CD8-positive, alpha-beta memory T cell (primary cell): ENCODE results near the gene COQ4. TPM values are rescaled to one million over a fixed set of nuclear protein-coding genes. Genes with fewer than 3 reads are reported as not detected.
"Not testable (repeated sequence)": the region's sequence is repeated elsewhere in the genome, so short reads cannot be mapped to it uniquely, and the experiment has no call there.

Experiments
- CTCF ChIA-PET: fragments of 350-600 bp; sonication (Branson Sonifier 250); formaldehyde crosslinking; loops from one replicate; lab custom pipeline; 2021; ENCODE audit warnings: antibody characterized with exemption; lab: Charles Lee
- POLR2A ChIA-PET: fragments of 350-600 bp; sonication (Branson Sonifier 250); formaldehyde crosslinking; loops from one replicate; lab custom pipeline; 2021; ENCODE audit warnings: antibody characterized with exemption; lab: Charles Lee
- DNase-seq, 5 donors: peaks; one replicate each; pipeline versions ENCODE4 v3.0.0 to v3.0.0-alpha.2; 2020 to 2022; ENCODE audit warnings: mixed read lengths in 1 of 5
- H3K27ac ChIP-seq: one replicate; pipeline ENCODE4 v1.7.0; 2013; ENCODE audit warnings: low read depth, mild to moderate bottlenecking, low read length, moderate library complexity
- H3K27me3 ChIP-seq: 2 replicates; pipeline ENCODE4 v1.7.0; 2013; ENCODE audit warnings: low read length, mild to moderate bottlenecking; ENCODE audit not compliant: insufficient read depth, poor library complexity, severe bottlenecking
- H3K36me3 ChIP-seq: 2 replicates; pipeline ENCODE4 v1.7.0; 2013; ENCODE audit warnings: mild to moderate bottlenecking, low read length, moderate library complexity; ENCODE audit not compliant: insufficient read depth
- H3K4me1 ChIP-seq: 2 replicates; pipeline ENCODE4 v1.7.0; 2013; ENCODE audit warnings: mild to moderate bottlenecking, low read length, moderate library complexity; ENCODE audit not compliant: insufficient read depth
- H3K4me3 ChIP-seq: 2 replicates; pipeline ENCODE4 v1.7.0; 2013; ENCODE audit warnings: mild to moderate bottlenecking, low read length
- H3K9me3 ChIP-seq: 2 replicates; pipeline ENCODE4 v1.7.0; 2013; ENCODE audit warnings: mild to moderate bottlenecking, low read length
- H3K27ac Mint-ChIP-seq, 8 donors: one replicate each; pipeline ENCODE4 v1.8.0; 2020 to 2021; ENCODE audit warnings: mixed read lengths in 8 of 8, mild to moderate bottlenecking in 6 of 8, inconsistent platforms in 3 of 8, moderate library complexity in 3 of 8
- H3K27me3 Mint-ChIP-seq, 2 donors: one replicate each; pipeline ENCODE4 v1.8.0; 2020 to 2021; ENCODE audit warnings: mixed read lengths in 2 of 2, mild to moderate bottlenecking in 1 of 2, moderate library complexity in 1 of 2
- H3K36me3 Mint-ChIP-seq, 3 donors: one replicate each; pipeline ENCODE4 v1.8.0; 2020 to 2021; ENCODE audit warnings: mixed read lengths in 3 of 3, inconsistent platforms in 1 of 3, mild to moderate bottlenecking in 1 of 3
- H3K4me1 Mint-ChIP-seq, 3 donors: one replicate each; pipeline ENCODE4 v1.8.0; 2020 to 2021; ENCODE audit warnings: mixed read lengths in 3 of 3, inconsistent platforms in 1 of 3, mild to moderate bottlenecking in 1 of 3
- H3K4me3 Mint-ChIP-seq, 7 donors: one replicate each; pipeline ENCODE4 v1.8.0; 2020 to 2021; ENCODE audit warnings: mixed read lengths in 7 of 7, mild to moderate bottlenecking in 6 of 7, moderate library complexity in 4 of 7, inconsistent platforms in 2 of 7
- H3K9me3 Mint-ChIP-seq, 5 donors: one replicate each; pipeline ENCODE4 v1.8.0; 2020 to 2022; ENCODE audit warnings: mixed read lengths in 5 of 5, mild to moderate bottlenecking in 3 of 5, moderate library complexity in 2 of 5, inconsistent platforms in 1 of 5
- polyA plus RNA-seq: library from polyadenylated mRNA; unstranded; fragments of 300-500 nt; fragmentation: Illumina TruSeq; gene quantifications from one replicate; pipeline ENCODE4 v1.2.3, GENCODE V29; 2021
- total RNA-seq, 2 experiments: library from RNA; stranded (reverse); gene quantifications; one replicate each; pipeline ENCODE4 v1.2.3, GENCODE V29; 2021

The COQ4 gene
- total and polyA plus RNA-seq, 3 experiments from 2014 or later = 36.9 to 56.9 (median 51.1) TPM

DNA sequence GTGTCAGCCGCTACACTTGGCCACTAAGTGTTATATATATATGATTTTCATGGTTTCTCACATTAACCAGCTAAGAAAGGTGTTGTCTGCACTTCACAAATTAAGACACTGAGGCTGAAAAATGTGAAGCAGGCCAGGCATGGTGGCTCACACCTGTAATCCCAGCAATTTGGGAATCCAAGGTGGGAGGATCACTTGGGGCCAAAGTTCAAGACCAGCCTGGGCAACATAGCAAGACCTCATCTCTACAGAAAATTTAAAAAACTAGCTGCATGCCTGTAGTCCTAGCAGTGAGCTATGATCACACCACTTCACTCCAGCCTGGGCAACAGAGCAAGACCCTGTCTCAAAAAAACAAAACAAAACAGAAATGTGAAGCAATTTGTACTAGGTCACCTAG, 1.8 kb downstream of the COQ4 start:
- no peaks in the 10 kb centered on the region for H3K9me3 Mint-ChIP-seq
- H3K27ac ChIP-seq = no peak overlapping the region
- no peaks in the 10 kb centered on the region for H3K27me3 Mint-ChIP-seq
- no peaks in the 10 kb centered on the region for H3K9me3 ChIP-seq
- ChIA-PET CTCF (interaction anchor here (1.2 to 1.3 kb wide), 2 partner anchors 15 to 47 kb away, joined by 3 to 4 read pairs; partner anchors contain the start of gene URM1), POLR2A (no interaction called here)
- H3K27me3 ChIP-seq = no peaks in the 10 kb centered on the region
- peak overlapping the region in 7 of 8 donors; percentile 8 to 96 (median 47) for H3K27ac Mint-ChIP-seq
- peaks cover 29 to 44% (median 34%) of the 10 kb centered on the region in 3 donors for H3K4me1 Mint-ChIP-seq
- DNase-seq = no peak
- H3K4me3 ChIP-seq = no peak overlapping the region
- H3K36me3 Mint-ChIP-seq = peaks cover 0 to 48% (median 3%) of the 10 kb centered on the region in 3 donors
- peaks cover 29% of the 10 kb centered on the region for H3K4me1 ChIP-seq
- peaks cover 17% of the 10 kb centered on the region for H3K36me3 ChIP-seq
- peak overlapping the region; percentile 15 to 96 (median 53) for H3K4me3 Mint-ChIP-seq

DNA sequence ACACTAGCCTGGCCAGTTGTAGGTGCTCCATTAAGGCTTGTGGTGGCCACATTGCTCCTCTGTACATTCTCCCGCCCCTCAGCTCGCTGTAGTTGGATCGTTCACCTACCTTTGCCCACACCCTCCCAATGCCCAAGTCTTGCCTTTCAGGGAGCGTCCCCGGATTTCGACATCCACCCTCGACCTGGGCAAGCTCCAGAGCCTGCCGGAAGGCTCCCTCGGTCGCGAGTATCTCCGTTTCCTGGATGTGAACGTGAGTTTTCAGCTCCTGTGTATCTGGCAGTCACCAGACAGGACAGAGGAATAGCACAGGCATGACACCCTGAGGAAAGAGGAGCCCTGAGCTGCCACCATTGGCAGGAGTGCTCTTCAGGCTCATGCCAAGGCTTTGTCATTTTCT, 3.0 kb downstream of the COQ4 start:
- Histone ChIP-seq H3K27ac (no peak overlapping the region), H3K9me3 (no peaks in the 10 kb centered on the region), H3K4me1 (peaks cover 29% of the 10 kb centered on the region), H3K36me3 (peaks cover 17% of the 10 kb centered on the region), H3K27me3 (no peaks in the 10 kb centered on the region), H3K4me3 (no peak overlapping the region)
- Mint-ChIP-seq H3K4me1 (peaks cover 29 to 44% (median 34%) of the 10 kb centered on the region in 3 donors), H3K4me3 (peak overlapping the region in 3 of 7 donors; percentile 32 to 93 (median 46)), H3K27me3 (no peaks in the 10 kb centered on the region), H3K36me3 (peaks cover 0 to 51% (median 3%) of the 10 kb centered on the region in 3 donors), H3K9me3 (no peaks in the 10 kb centered on the region), H3K27ac (peak overlapping the region in 1 of 8 donors; percentile 58)
- CTCF ChIA-PET = no interaction called here
- DNase-seq = no peak
- POLR2A ChIA-PET = no interaction called here

DNA sequence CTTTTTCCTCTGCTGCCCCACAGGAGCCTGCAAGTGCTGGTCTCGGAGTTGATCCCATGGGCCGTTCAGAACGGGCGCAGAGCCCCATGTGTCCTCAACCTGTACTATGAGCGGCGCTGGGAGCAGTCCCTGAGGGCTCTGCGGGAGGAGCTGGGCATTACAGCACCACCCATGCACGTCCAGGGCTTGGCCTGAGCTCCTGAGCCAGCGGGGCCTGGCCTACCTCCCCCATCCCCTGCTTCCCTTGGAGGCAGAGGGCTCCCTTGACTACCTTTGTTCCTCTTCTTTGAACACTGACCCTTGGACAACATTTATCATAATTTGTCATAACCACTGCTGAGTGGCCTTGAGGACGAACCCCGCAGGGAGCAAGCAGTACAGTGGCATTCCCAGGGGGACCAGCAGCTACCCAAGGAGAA, 10.8 kb downstream of the COQ4 start:
- Mint-ChIP-seq H3K4me3 (no peak overlapping the region), H3K27ac (no peak overlapping the region), H3K27me3 (no peaks in the 10 kb centered on the region), H3K4me1 (no peaks in the 10 kb centered on the region), H3K9me3 (no peaks in the 10 kb centered on the region), H3K36me3 (peaks cover 0 to 34% (median 5%) of the 10 kb centered on the region in 3 donors)
- no peak overlapping the region for H3K27ac ChIP-seq
- ChIA-PET POLR2A (interaction anchor here (0.5 kb wide), 1 partner anchor 21 kb away, joined by 3 read pairs; no protein-coding TSS in a partner anchor), CTCF (interaction anchor here (2.3 kb wide), 1 partner anchor 8 kb away, joined by 6 read pairs; no protein-coding TSS in a partner anchor)
- H3K4me1 ChIP-seq = no peaks in the 10 kb centered on the region
- no peaks in the 10 kb centered on the region for H3K36me3 ChIP-seq
- no peak for DNase-seq
- H3K27me3 ChIP-seq = no peaks in the 10 kb centered on the region
- no peaks in the 10 kb centered on the region for H3K9me3 ChIP-seq
- H3K4me3 ChIP-seq = no peak overlapping the region

DNA sequence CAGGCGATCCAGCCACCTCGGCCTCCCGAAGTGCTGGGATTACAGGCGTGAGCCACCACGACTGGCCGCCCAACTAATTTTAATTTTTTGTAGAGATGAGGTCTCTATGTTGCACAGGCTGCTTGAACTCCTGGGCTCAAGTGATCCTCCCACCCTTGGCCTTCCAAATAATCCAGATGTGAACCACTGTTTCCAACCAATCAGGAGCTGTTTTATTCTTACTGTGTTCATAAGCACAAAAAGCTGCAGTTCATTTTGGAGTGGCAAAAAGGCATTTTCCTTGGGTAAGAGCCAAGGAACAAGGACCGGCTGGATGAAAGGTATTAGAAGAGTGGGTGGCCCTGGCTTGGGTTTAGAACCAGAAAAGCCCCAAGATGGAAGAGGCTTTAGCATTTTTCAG, 12.5 kb downstream of the COQ4 start:
- DNase-seq = no peak
- peaks cover 0 to 6% (median 6%) of the 10 kb centered on the region in 3 donors for H3K4me1 Mint-ChIP-seq

DNA sequence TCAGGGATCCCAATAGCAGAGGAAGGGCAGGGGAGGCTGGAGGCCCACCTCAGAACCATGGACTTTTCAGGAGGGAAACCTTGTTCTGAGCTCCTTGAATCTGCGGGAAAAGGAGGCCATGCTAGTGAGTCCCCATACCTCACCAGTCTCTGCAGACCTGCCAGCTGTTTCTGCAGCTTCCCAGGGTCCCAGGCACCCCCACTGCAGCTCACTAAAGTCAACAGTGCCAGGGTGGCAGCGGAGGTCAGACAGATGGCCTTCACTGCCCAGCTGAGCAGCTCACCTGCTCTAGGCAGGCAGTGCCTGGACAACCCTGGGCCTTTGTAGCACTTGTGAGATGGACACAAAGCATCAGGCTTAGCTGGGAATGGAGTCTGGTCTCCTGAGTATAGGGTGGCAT, 13.3 kb downstream of the COQ4 start:
- Mint-ChIP-seq H3K36me3 (peaks cover 0 to 26% (median 3%) of the 10 kb centered on the region in 3 donors), H3K27me3 (no peaks in the 10 kb centered on the region), H3K4me3 (peak overlapping the region in 1 of 7 donors; percentile 43), H3K9me3 (no peaks in the 10 kb centered on the region), H3K4me1 (peaks cover 0 to 7% (median 6%) of the 10 kb centered on the region in 3 donors), H3K27ac (no peak overlapping the region)
- H3K36me3 ChIP-seq = no peaks in the 10 kb centered on the region
- no peaks in the 10 kb centered on the region for H3K27me3 ChIP-seq
- no peaks in the 10 kb centered on the region for H3K9me3 ChIP-seq
- no peak overlapping the region for H3K27ac ChIP-seq
- CTCF ChIA-PET = no interaction called here
- POLR2A ChIA-PET = interaction anchor here (0.6 kb wide), 1 partner anchor 146 kb away, joined by 8 read pairs; no protein-coding TSS in a partner anchor
- H3K4me1 ChIP-seq = peaks cover 8% of the 10 kb centered on the region
- no peak for DNase-seq
- no peak overlapping the region for H3K4me3 ChIP-seq

More for the DNA sequence above, 12.5 kb downstream of the COQ4 start:
- no peak overlapping the region for H3K27ac Mint-ChIP-seq
- CTCF ChIA-PET = no interaction called here
- peaks cover 5% of the 10 kb centered on the region for H3K4me1 ChIP-seq
- H3K4me3 ChIP-seq = no peak overlapping the region
- H3K27me3 Mint-ChIP-seq = no peaks in the 10 kb centered on the region
- no peaks in the 10 kb centered on the region for H3K9me3 Mint-ChIP-seq
- H3K36me3 ChIP-seq = no peaks in the 10 kb centered on the region
- POLR2A ChIA-PET = no interaction called here
- H3K27me3 ChIP-seq = no peaks in the 10 kb centered on the region
- H3K9me3 ChIP-seq = no peaks in the 10 kb centered on the region
- H3K27ac ChIP-seq = no peak overlapping the region
- peak overlapping the region in 1 of 7 donors; percentile 43 for H3K4me3 Mint-ChIP-seq
- peaks cover 0 to 26% (median 3%) of the 10 kb centered on the region in 3 donors for H3K36me3 Mint-ChIP-seq

DNA sequence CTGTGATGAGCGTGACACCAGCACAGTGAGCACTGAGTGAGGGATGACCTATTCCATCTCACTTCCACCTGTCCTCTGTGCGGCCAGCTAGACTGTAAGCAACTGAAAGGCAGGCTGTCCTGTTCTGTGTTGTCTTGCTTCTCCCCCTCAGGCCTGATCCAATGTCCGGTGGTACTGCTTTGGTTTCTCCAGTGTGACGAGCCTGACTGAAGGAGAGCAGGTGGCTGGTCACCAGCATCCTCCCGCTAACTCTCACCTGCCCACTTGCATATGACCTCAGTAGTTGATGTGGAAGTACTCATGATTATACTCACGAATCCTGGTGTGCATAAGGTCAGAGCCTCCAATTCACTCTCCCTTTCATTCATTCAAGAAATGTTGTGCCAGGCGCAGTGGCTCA, 15.3 kb downstream of the COQ4 start:
- Mint-ChIP-seq H3K27ac (peak overlapping the region in 1 of 8 donors; percentile 29), H3K27me3 (no peaks in the 10 kb centered on the region)
- POLR2A ChIA-PET = interaction anchor here (0.6 kb wide), 1 partner anchor 345 kb away, joined by 3 read pairs; no protein-coding TSS in a partner anchor

DNA sequence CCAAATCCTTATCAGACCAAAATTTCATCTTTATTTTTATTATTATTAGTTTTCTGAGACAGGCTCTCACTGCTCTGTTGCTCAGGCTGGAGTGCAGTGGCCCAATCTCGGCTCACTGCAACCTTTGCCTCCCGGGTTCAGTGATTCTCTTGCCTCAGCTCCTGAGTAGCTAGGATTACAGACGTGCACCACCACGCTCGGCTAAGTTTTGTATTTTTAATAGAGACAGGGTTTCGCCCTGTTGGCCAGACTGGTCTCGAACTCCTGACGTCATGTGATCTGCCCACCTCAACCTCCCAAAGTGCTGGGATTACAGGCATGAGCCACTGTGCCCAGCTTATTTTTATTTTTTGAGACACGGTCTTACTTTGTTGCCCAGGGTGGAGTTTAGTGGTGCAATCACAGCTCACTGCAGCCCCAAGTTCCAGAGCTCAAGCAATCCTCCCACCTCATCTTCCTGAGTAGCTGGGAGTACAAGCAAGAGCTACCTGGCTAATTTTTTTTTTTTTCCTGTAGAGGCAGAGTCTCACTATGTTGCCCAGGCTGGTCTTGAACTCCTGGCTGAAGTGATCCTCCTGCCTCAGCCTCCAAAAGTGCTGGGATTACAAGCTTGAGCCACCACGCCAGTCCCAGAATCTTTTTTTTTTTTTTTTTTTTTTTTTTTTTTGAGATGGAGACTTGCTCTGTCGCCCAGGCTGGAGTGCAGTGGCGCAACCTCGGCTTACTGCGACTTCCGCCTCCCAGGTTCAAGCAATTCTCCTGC, 16.4 kb downstream of the COQ4 start:
- H3K9me3 Mint-ChIP-seq, H3K27me3 ChIP-seq, H3K9me3 ChIP-seq, H3K27me3 Mint-ChIP-seq, H3K27ac ChIP-seq, DNase-seq, H3K4me3 ChIP-seq, H3K36me3 ChIP-seq: not testable (repeated sequence)
- peaks cover 13% of the 10 kb centered on the region for H3K4me1 ChIP-seq
- Mint-ChIP-seq H3K4me3 (peak overlapping the region in 5 of 7 donors; percentile 16 to 99 (median 81)), H3K27ac (peak overlapping the region in 3 of 8 donors; percentile 38 to 58 (median 39)), H3K4me1 (peaks cover 6 to 13% (median 12%) of the 10 kb centered on the region in 3 donors), H3K36me3 (peaks cover 0 to 15% (median 0%) of the 10 kb centered on the region in 3 donors)
- ChIA-PET POLR2A (interaction anchor here (0.7 to 0.8 kb wide), 2 partner anchors 213 to 215 kb away, joined by 4 read pairs; partner anchors contain the start of gene SPTAN1), CTCF (interaction anchor here (1.3 to 2.0 kb wide), 3 partner anchors 14 to 43 kb away, joined by 4 to 5 read pairs (median 5); no protein-coding TSS in a partner anchor)

More for the DNA sequence above, 15.3 kb downstream of the COQ4 start:
- CTCF ChIA-PET = no interaction called here
- Histone ChIP-seq H3K36me3 (no peaks in the 10 kb centered on the region), H3K4me3 (no peak overlapping the region), H3K9me3 (no peaks in the 10 kb centered on the region), H3K4me1 (peaks cover 13% of the 10 kb centered on the region), H3K27me3 (no peaks in the 10 kb centered on the region), H3K27ac (no peak overlapping the region)
- no peaks in the 10 kb centered on the region for H3K9me3 Mint-ChIP-seq
- H3K4me1 Mint-ChIP-seq = peaks cover 6 to 13% (median 12%) of the 10 kb centered on the region in 3 donors
- no peak overlapping the region for H3K4me3 Mint-ChIP-seq
- DNase-seq = no peak
- H3K36me3 Mint-ChIP-seq = peaks cover 0 to 16% (median 3%) of the 10 kb centered on the region in 3 donors
